IMR-90 (cell line): Measurements from ENCODE around the gene NDUFB2.

Source experiments
- BHLHE40 ChIP-seq: fragments of 150-350 bp; IDR thresholded peaks from 2 replicates; pipeline ENCODE4 v1.6.1; 2016; ENCODE audit warnings: mild to moderate bottlenecking, low read depth, low read length
- MAFK ChIP-seq: IDR thresholded peaks from 2 replicates; pipeline ENCODE4 v1.6.1; 2012; ENCODE audit warnings: low read depth, low read length, improper control_type of control experiment
- POLR2A ChIP-seq: IDR thresholded peaks from 2 replicates; pipeline ENCODE4 v1.6.1; 2012; ENCODE audit warnings: mild to moderate bottlenecking, low read depth, low read length
- RAD21 ChIP-seq: IDR thresholded peaks from 2 replicates; pipeline ENCODE4 v1.6.1; 2012; ENCODE audit warnings: low read length, improper control_type of control experiment
- RFX5 ChIP-seq: IDR thresholded peaks from 2 replicates; pipeline ENCODE4 v1.8.0; 2012; ENCODE audit warnings: low read depth, mild to moderate bottlenecking, low read length, moderate library complexity
- SMC3 ChIP-seq: fragments of 150-350 bp; IDR thresholded peaks from 2 replicates; pipeline ENCODE4 v1.6.1; 2016; ENCODE audit warnings: low read depth, mild to moderate bottlenecking, antibody characterized with exemption, low read length, moderate library complexity
- TF ChIP-seq, protein P1 (sequence below): conservative IDR thresholded peaks from 2 replicates; pipeline ENCODE4 v1.5.1; 2012; ENCODE audit warnings: mild to moderate bottlenecking, low read depth, low read length, improper control_type of control experiment

GRCh38 chr7:140657891-140658290 is 38.6 kb upstream of the NDUFB2 start:
- TF ChIP-seq, protein P1, sequence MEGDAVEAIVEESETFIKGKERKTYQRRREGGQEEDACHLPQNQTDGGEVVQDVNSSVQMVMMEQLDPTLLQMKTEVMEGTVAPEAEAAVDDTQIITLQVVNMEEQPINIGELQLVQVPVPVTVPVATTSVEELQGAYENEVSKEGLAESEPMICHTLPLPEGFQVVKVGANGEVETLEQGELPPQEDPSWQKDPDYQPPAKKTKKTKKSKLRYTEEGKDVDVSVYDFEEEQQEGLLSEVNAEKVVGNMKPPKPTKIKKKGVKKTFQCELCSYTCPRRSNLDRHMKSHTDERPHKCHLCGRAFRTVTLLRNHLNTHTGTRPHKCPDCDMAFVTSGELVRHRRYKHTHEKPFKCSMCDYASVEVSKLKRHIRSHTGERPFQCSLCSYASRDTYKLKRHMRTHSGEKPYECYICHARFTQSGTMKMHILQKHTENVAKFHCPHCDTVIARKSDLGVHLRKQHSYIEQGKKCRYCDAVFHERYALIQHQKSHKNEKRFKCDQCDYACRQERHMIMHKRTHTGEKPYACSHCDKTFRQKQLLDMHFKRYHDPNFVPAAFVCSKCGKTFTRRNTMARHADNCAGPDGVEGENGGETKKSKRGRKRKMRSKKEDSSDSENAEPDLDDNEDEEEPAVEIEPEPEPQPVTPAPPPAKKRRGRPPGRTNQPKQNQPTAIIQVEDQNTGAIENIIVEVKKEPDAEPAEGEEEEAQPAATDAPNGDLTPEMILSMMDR, result no peak
- TF ChIP-seq POLR2A (no peak), RFX5 (no peak), RAD21 (no peak), MAFK (no peak), BHLHE40 (no peak), SMC3 (no peak)
